SK-N-SH treated with all-trans-retinoic acid at 6 μM for 48 hours (cell line): ENCODE measurements around the gene NTM.
A peak's percentile ranks its signal among the peaks of the same experiment; 100 is the strongest.

Experiments used
- ATAC-seq: fragments of 200-7000 bp; cut with Tn5 transposase; 3 replicates; pipeline ENCODE4 v1.9.1; 2020; ENCODE audit warnings: mild to moderate bottlenecking, moderate library complexity
- ARNTL ChIP-seq: fragments of 450-650 bp; formaldehyde crosslinking; IDR thresholded peaks from 2 replicates; pipeline ENCODE4 v1.5.0; 2020; ENCODE audit warnings: low read depth, mild to moderate bottlenecking, moderate library complexity, borderline replicate concordance
- BACH2 ChIP-seq: fragments of 250-450 bp; sonication (Bioruptor Pico); IDR thresholded peaks from 2 replicates; pipeline ENCODE4 v1.9.0; 2021; ENCODE audit warnings: mild to moderate bottlenecking, borderline replicate concordance
- CREB5 ChIP-seq: fragments of 250-450 bp; sonication (Bioruptor Pico); IDR thresholded peaks from 2 replicates; pipeline ENCODE4 v1.5.1; 2020; ENCODE audit warnings: low read depth, mild to moderate bottlenecking, moderate library complexity
- CSDC2 ChIP-seq: fragments of 250-450 bp; sonication (Bioruptor Pico); IDR thresholded peaks from 2 replicates; pipeline ENCODE4 v1.5.0; 2020; ENCODE audit warnings: mild to moderate bottlenecking, moderate library complexity
- CSRNP3 ChIP-seq: fragments of 250-450 bp; sonication (Bioruptor Pico); IDR thresholded peaks from 2 replicates; pipeline ENCODE4 v1.5.1; 2021; ENCODE audit warnings: mild to moderate bottlenecking, moderate library complexity
- ESRRG ChIP-seq: fragments of 250-450 bp; sonication (Bioruptor Pico); IDR thresholded peaks from 2 replicates; pipeline ENCODE4 v1.6.1; 2021; ENCODE audit warnings: mild to moderate bottlenecking
- GLIS3 ChIP-seq: fragments of 250-450 bp; sonication (Bioruptor Pico); IDR thresholded peaks from 2 replicates; pipeline ENCODE4 v1.5.0; 2020; ENCODE audit warnings: mild to moderate bottlenecking, moderate library complexity
- ISL1 ChIP-seq: fragments of 250-450 bp; sonication (Bioruptor Pico); IDR thresholded peaks from 2 replicates; pipeline ENCODE4 v2.1.2; 2022; ENCODE audit warnings: mild to moderate bottlenecking, moderate library complexity
- OSR1 ChIP-seq: fragments of 250-450 bp; sonication (Bioruptor Pico); IDR thresholded peaks from 2 replicates; pipeline ENCODE4 v1.8.0; 2022; ENCODE audit warnings: moderate library complexity, mild to moderate bottlenecking, inconsistent platforms
- PATZ1 ChIP-seq: fragments of 250-450 bp; sonication (Bioruptor Pico); IDR thresholded peaks from 2 replicates; pipeline ENCODE4 v1.8.0; 2020; ENCODE audit warnings: mild to moderate bottlenecking, moderate library complexity, borderline replicate concordance
- POU6F1 ChIP-seq: fragments of 250-450 bp; sonication (Bioruptor Pico); IDR thresholded peaks from 2 replicates; pipeline ENCODE4 v1.8.0; 2021; ENCODE audit warnings: low read depth, mild to moderate bottlenecking, moderate library complexity, borderline replicate concordance
- PPARA ChIP-seq: fragments of 250-450 bp; sonication (Bioruptor Pico); IDR thresholded peaks from 2 replicates; pipeline ENCODE4 v1.5.0; 2020; ENCODE audit warnings: mild to moderate bottlenecking, borderline replicate concordance
- RARB ChIP-seq: fragments of 250-450 bp; sonication (Bioruptor Pico); IDR thresholded peaks from 2 replicates; pipeline ENCODE4 v1.8.0; 2021; ENCODE audit warnings: mild to moderate bottlenecking, moderate library complexity
- SNAI2 ChIP-seq: fragments of 250-450 bp; sonication (Bioruptor Pico); IDR thresholded peaks from 2 replicates; pipeline ENCODE4 v1.5.0; 2020; ENCODE audit warnings: mild to moderate bottlenecking, moderate library complexity
- TCF4 ChIP-seq: fragments of 250-450 bp; sonication (Bioruptor Pico); IDR thresholded peaks from 2 replicates; pipeline ENCODE4 v1.8.0; 2021; ENCODE audit warnings: mild to moderate bottlenecking, moderate library complexity, borderline replicate concordance
- TOX ChIP-seq: fragments of 250-450 bp; sonication (Bioruptor Pico); IDR thresholded peaks from 2 replicates; pipeline ENCODE4 v1.8.0; 2021; ENCODE audit warnings: mild to moderate bottlenecking, moderate library complexity, borderline replicate concordance
- TSHZ2 ChIP-seq: fragments of 250-450 bp; sonication (Bioruptor Pico); IDR thresholded peaks from 2 replicates; pipeline ENCODE4 v1.5.0; 2020; ENCODE audit warnings: mild to moderate bottlenecking, moderate library complexity
- ZC3H10 ChIP-seq: fragments of 250-450 bp; sonication (Bioruptor Pico); IDR thresholded peaks from 2 replicates; pipeline ENCODE4 v1.5.1; 2021; ENCODE audit warnings: mild to moderate bottlenecking, moderate library complexity
- ZFP3 ChIP-seq: fragments of 250-450 bp; sonication (Bioruptor Pico); IDR thresholded peaks from 2 replicates; pipeline ENCODE4 v1.5.0; 2020; ENCODE audit warnings: mild to moderate bottlenecking, moderate library complexity
- ZFP30 ChIP-seq: fragments of 450-650 bp; formaldehyde crosslinking; IDR thresholded peaks from 2 replicates; pipeline ENCODE4 v1.5.0; 2022; ENCODE audit warnings: mild to moderate bottlenecking, moderate library complexity
- ZNF70 ChIP-seq: fragments of 450-650 bp; formaldehyde crosslinking; IDR thresholded peaks from 2 replicates; pipeline ENCODE4 v1.5.0; 2020; ENCODE audit warnings: mild to moderate bottlenecking, moderate library complexity
- ZNF8 ChIP-seq: fragments of 450-650 bp; formaldehyde crosslinking; IDR thresholded peaks from 2 replicates; pipeline ENCODE4 v1.5.0; 2020; ENCODE audit warnings: mild to moderate bottlenecking, moderate library complexity

Gene NTM

GRCh38 chr11:131924457-131925201 is 554.2 kb downstream of the NTM start:
- peak; percentile 80 for ATAC-seq
- TF ChIP-seq ISL1 (CRISPR knock-in tag) (no peak), ZNF8 (no peak), ZFP30 (CRISPR knock-in tag) (no peak), POU6F1 (no peak), CREB5 (CRISPR knock-in tag) (no peak), PPARA (no peak), ZNF70 (CRISPR knock-in tag) (no peak), BACH2 (CRISPR knock-in tag) (no peak), TSHZ2 (CRISPR knock-in tag) (no peak), TCF4 (CRISPR knock-in tag) (no peak), ZC3H10 (CRISPR knock-in tag) (no peak), ESRRG (CRISPR knock-in tag) (no peak)

- 0 out of 3 replicates have a peak, but pooled peaks have one; percentile 21 for ATAC-seq
- no peak for TF ChIP-seq ESRRG (CRISPR knock-in tag)
- no peak for TF ChIP-seq ARNTL (CRISPR knock-in tag)
- TF ChIP-seq TSHZ2 (CRISPR knock-in tag) = no peak
- TF ChIP-seq ZFP3 (CRISPR knock-in tag) = no peak
These were observed 555.4 kb downstream of the NTM start for GRCh38 chr11:131925829-131926228.

GRCh38 chr11:131928992-131929391 is 558.6 kb downstream of the NTM start:
- ATAC-seq = no peak
- TF ChIP-seq ESRRG (CRISPR knock-in tag) = no peak
- no peak for TF ChIP-seq TOX (CRISPR knock-in tag)
- no peak for TF ChIP-seq BACH2 (CRISPR knock-in tag)
- no peak for TF ChIP-seq ZFP30 (CRISPR knock-in tag)
- TF ChIP-seq TCF4 (CRISPR knock-in tag) = no peak
- TF ChIP-seq GLIS3 = no peak
- no peak for TF ChIP-seq ZC3H10 (CRISPR knock-in tag)
- no peak for TF ChIP-seq PPARA
- TF ChIP-seq ISL1 (CRISPR knock-in tag) = no peak
- no peak for TF ChIP-seq SNAI2 (CRISPR knock-in tag)
- no peak for TF ChIP-seq PATZ1 (CRISPR knock-in tag)
- no peak for TF ChIP-seq RARB (CRISPR knock-in tag)
- TF ChIP-seq TSHZ2 (CRISPR knock-in tag) = no peak
- no peak for TF ChIP-seq ZFP3 (CRISPR knock-in tag)
- no peak for TF ChIP-seq OSR1 (CRISPR knock-in tag)
- no peak for TF ChIP-seq CSDC2 (CRISPR knock-in tag)
- no peak for TF ChIP-seq CSRNP3 (CRISPR knock-in tag)
